GM19324 (cell line): Measurements from ENCODE around the gene COMMD3.

ENCODE experiments used
- ATAC-seq: cut with Tn5 transposase; IDR thresholded peaks from one replicate; pipeline ENCODE4 v1.9.1; 2021; ENCODE audit warnings: mild to moderate bottlenecking, moderate library complexity; ENCODE audit not compliant: unreplicated experiment, low FRiP score

The COMMD3 gene

GRCh38 chr10:22319547-22319979 lies 3.4 kb downstream of the COMMD3 start:
- ATAC-seq = no peak

DNA sequence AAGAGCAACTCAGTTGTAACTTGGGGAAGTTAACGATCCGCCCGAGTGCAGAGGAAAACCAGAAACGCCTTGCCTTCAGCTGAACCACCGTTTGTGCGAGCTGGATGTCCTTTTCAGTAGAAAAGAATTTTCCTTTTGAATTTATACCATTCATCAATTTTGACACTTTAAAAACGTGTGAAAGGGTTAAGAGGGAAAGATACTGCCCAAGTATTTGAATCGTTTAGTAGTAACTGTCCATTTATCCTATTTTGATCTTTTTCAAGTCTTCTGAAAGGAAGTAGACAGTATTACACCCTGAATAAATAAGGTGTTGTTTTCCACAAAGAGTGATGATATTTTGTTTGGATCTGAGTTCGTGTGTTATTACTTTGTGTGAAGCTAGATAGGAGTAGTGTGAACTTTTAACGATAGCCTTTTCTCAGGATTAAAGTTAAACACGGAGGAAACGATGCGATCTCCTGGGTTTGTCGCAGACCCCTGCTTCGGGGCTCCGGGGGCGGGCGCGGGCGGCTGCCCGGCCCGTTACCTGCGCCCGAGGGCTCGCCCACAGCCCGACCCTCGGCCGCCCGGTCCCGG lies 3.9 kb downstream of the COMMD3 start:
- ATAC-seq = no peak

- ATAC-seq = peak; percentile 41
Observed at GRCh38 chr10:22320591-22321155, 4.5 kb downstream of the COMMD3 start, which contains the start of gene BMI1. TSS of gene BMI1 (plus strand) at chr10:22321099. CDS start at chr10:22326450, 5,351 bp downstream.

- ATAC-seq = no peak
Observed at GRCh38 chr10:22321156-22321923, 5.2 kb downstream of the COMMD3 start.

DNA sequence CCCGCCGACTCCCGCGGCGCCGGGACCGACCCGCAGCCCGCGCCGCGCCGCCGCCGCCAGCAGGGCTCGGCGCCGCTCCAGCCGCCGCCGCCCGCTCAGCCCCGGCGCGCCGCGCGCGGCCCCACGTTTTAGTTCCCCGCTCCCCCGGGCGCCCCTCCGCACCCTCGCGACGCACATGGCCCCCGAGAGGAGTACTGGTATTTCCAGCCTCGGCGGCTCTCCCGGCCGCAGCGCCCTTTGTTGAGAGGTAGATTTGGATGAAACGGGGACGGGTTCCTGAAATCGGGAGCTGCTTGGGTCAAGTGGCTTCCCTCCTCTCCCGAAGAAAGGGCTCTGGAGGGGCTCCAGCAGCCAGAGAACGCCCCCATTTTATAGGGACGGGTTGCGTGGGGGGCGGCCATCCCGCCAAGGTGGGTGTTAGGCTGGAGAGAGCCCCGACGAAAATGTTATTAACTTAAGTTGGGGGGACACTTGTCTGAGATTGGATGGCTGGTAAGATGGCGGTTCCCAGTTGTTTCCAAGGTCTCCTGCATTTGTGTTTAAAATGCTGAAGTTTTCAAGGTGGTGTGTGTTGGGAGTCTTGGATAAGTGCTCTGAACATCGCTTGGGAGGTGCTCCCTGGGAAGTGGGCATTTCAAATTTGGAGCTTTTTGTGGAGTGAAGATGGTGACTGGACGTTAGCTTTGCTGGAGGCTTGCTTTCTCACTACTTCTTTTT lies 5.9 kb downstream of the COMMD3 start:
- ATAC-seq = no peak

GRCh38 chr10:22322641-22323160 lies 6.5 kb downstream of the COMMD3 start:
- ATAC-seq = no peak

- ATAC-seq = no peak
Observed at GRCh38 chr10:22323538-22324305, 7.5 kb downstream of the COMMD3 start.

- no peak for ATAC-seq
Observed at GRCh38 chr10:22324413-22324812, 8.2 kb downstream of the COMMD3 start.

DNA sequence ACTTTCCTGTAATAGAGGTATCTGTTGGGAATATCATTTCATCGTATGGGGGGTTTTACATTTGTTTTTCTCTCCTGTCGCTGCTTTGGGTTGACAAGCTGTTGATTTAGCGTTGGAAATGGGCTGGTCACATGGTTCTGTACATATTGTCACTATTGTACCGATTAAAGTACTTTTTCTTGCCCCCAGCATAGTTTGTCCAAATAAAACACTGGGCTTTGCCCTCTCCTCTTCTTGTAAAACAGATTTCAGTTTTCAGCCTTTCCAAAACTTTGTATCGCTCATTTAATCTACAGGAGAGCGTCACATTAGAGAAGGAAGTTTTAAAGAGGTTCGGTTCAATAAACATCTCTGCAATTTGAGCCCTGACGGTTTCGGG lies 8.7 kb downstream of the COMMD3 start:
- no peak for ATAC-seq

GRCh38 chr10:22325272-22326144 lies 9.3 kb downstream of the COMMD3 start:
- ATAC-seq = peak; percentile 61

DNA sequence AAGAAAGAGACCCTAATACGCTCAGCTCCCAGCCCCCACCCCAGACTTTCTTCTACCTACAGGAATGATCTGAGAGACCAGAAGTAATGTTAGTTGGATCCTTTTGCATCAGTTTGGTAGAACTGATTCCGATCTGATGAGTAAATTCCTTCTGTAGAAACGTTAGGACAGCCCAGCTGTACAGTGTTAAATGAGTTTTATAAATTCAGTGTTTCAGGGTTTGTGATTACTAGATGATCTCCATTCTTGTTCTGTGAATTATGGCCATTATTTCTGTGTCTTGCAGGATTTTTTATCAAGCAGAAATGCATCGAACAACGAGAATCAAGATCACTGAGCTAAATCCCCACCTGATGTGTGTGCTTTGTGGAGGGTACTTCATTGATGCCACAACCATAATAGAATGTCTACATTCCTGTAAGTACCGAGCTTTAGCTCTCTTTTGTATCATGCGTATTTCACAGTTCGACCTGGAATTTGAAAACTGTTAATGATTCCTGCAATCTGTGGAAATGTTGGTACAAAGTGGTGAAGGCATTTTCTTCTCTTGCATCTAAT lies 10.0 kb downstream of the COMMD3 start:
- no peak for ATAC-seq

GRCh38 chr10:22329150-22329549 lies 13.0 kb downstream of the COMMD3 start:
- no peak for ATAC-seq

- no peak for ATAC-seq
Observed at GRCh38 chr10:22332116-22332692, 16.0 kb downstream of the COMMD3 start.

- no peak for ATAC-seq
Observed at GRCh38 chr10:22333167-22333974, 17.2 kb downstream of the COMMD3 start.

DNA sequence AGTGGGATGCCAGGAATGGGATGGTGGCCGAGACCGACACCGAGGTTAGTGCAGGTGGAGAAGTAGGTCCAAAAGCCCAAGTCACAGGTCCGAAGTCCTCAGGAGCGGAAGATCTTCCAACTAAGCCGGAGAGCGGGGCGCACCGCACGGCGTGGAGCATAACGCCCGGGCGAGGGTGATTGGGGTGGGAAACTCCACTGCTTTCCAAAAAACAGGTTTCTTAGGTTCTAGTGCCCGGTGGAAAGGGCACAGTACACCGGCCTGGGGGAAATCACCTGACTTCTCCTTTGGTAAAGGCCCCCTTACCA lies 17.7 kb downstream of the COMMD3 start:
- ATAC-seq = no peak

- no peak for ATAC-seq
Observed at GRCh38 chr10:22334414-22335172, 18.4 kb downstream of the COMMD3 start.
